Gastroesophageal sphincter (tissue), 4 donors: Measurements from ENCODE around the gene HAUS7. TPM values are rescaled to one million over a fixed set of nuclear protein-coding genes. Genes with fewer than 3 reads are reported as not detected.
A peak's percentile ranks its signal among the peaks of the same experiment; 100 is the strongest.

Experiments used
- ATAC-seq: fragments of 150-250 bp; one replicate; pipeline ENCODE4 v1.9.1; 2016; ENCODE audit warnings: mild to moderate bottlenecking, moderate library complexity
- H3K27ac ChIP-seq, 4 donors: fragments of 200-600 bp; sonication (generic) in 3 of 4; 1 replicate in 3 of 4; 2 replicates in 1 of 4; pipeline ENCODE4 v1.5.1; 2016 to 2019
- H3K27me3 ChIP-seq: fragments of 200-600 bp; sonication (generic); one replicate; pipeline ENCODE4 v1.5.1; 2019
- H3K36me3 ChIP-seq, 2 donors: fragments of 200-600 bp; sonication (generic); one replicate each; pipeline ENCODE4 v1.5.1; 2019; ENCODE audit warnings: control low read depth in 1 of 2
- H3K4me1 ChIP-seq, 3 donors: fragments of 200-600 bp; sonication (generic); 1 replicate in 2 of 3; 2 replicates in 1 of 3; pipeline ENCODE4 v1.5.1; 2016 to 2019; ENCODE audit warnings: control low read depth in 2 of 3
- H3K4me3 ChIP-seq, 2 donors: fragments of 200-600 bp; sonication (generic); one replicate each; pipeline ENCODE4 v1.5.1; 2019; ENCODE audit warnings: mild to moderate bottlenecking in 1 of 2, moderate library complexity in 1 of 2
- H3K9me3 ChIP-seq, 3 donors: fragments of 200-600 bp; sonication (generic); one replicate each; pipeline ENCODE4 v1.5.1; 2017 to 2019; ENCODE audit warnings: control low read depth in 2 of 3
- CTCF ChIP-seq, 4 experiments: fragments of 200-600 bp in 2 of 4; fragments of 450-650 bp in 2 of 4; sonication (generic) in 1 of 4; IDR thresholded peaks; one replicate each; pipeline ENCODE4 v1.5.1; 2017 to 2019; ENCODE audit warnings: antibody characterized with exemption in 4 of 4, mild to moderate bottlenecking in 2 of 4, moderate library complexity in 2 of 4
- EP300 ChIP-seq: sonication (generic); formaldehyde crosslinking; IDR thresholded peaks from one replicate; pipeline ENCODE4 v1.6.1; 2017; ENCODE audit warnings: antibody characterized with exemption, mild to moderate bottlenecking
- POLR2A ChIP-seq, 2 donors: fragments of 450-650 bp; IDR thresholded peaks; one replicate each; pipeline ENCODE4 v1.6.1; 2017; ENCODE audit warnings: antibody characterized with exemption in 2 of 2, mild to moderate bottlenecking in 2 of 2, moderate library complexity in 1 of 2
- POLR2AphosphoS5 ChIP-seq: sonication (generic); formaldehyde crosslinking; IDR thresholded peaks from one replicate; pipeline ENCODE4 v1.6.1; 2017; ENCODE audit warnings: antibody characterized with exemption
- WGBS, 2 donors: methylation state at CpG; one replicate each; pipeline ENCODE4 v1.1.5; 2018; ENCODE audit warnings: low coverage in 1 of 2; 5-methylcytosine and 5-hydroxymethylcytosine counted together
- total RNA-seq, 4 donors: library from RNA; depleted of rRNA; stranded (reverse); fragments of >200 nt; gene quantifications; one replicate each; pipeline ENCODE4 v1.1.0, GENCODE V29; 2016

HAUS7 gene
- total RNA-seq, 4 donors from 2014 or later = 20.2 to 34.0 (median 28.3) TPM

DNA sequence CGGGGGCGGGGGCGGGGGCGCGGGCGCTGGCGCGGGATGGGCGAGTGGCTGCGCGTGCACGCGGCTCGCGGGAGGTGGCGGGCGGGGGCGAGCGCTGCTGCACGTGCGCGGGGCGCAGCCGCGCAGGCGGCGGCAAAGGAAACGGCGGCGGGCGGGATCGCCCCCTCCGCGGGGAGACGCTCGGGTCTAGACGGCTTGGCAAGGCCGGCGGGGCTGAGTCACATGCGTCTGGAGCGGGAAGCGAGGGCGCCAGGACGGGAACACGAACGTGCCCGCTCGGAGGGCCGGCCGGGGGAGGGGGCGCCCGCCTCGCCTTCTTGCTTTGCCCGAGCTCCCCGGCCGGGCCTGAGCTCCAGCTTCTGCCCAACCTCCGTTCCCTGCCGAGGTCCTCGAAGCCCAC is 4.3 kb upstream of the HAUS7 start:
- TF ChIP-seq CTCF (IDR thresholded peaks at IDR 0.05) (no peak), POLR2AphosphoS5 (peak; percentile 56), POLR2A (IDR thresholded peaks at IDR 0.05) (no peak), EP300 (no peak)
- Histone ChIP-seq H3K36me3 (no peaks in the 10 kb centered on the region), H3K27me3 (no peaks in the 10 kb centered on the region), H3K9me3 (no peaks in the 10 kb centered on the region), H3K4me3 (peak overlapping the region in 1 of 2 donors; percentile 43), H3K4me1 (peaks cover 0 to 40% (median 5%) of the 10 kb centered on the region in 3 donors), H3K27ac (peak overlapping the region in 1 of 4 donors; percentile 43)
- peak; percentile 37 for ATAC-seq
- no CpG with 5 or more reads among the region's 59 CpGs for WGBS, 2 donors

DNA sequence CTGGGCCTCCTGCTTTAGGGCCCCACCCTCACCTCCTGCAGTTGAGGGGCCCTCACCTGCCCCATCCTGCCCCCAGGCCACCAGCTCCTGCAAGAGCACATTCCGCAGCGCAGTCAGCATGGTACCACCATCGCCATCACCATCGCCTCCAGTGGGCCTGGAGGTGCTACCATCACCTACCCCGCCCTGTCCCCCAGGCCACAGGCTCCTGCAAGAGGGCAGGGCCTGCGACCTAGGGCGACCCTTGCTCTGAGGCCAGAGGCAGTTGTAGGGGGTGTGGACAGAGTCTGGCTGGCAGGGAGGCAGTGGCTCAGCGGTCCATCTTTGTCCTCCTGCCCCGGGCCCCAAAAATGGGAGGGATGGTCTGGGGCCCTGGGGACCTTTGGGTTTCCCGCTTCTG is 3.9 kb upstream of the HAUS7 start:
- whole genome bisulfite sequencing, 2 donors = no CpG with 5 or more reads among the region's 10 CpGs
- ATAC-seq = no peak
- no peak for TF ChIP-seq EP300
- Histone ChIP-seq H3K27me3 (no peaks in the 10 kb centered on the region), H3K4me1 (peaks cover 0 to 45% (median 7%) of the 10 kb centered on the region in 3 donors), H3K9me3 (no peaks in the 10 kb centered on the region), H3K36me3 (no peaks in the 10 kb centered on the region), H3K4me3 (peak overlapping the region in 1 of 2 donors; percentile 43), H3K27ac (peak overlapping the region in 1 of 4 donors; percentile 43)

DNA sequence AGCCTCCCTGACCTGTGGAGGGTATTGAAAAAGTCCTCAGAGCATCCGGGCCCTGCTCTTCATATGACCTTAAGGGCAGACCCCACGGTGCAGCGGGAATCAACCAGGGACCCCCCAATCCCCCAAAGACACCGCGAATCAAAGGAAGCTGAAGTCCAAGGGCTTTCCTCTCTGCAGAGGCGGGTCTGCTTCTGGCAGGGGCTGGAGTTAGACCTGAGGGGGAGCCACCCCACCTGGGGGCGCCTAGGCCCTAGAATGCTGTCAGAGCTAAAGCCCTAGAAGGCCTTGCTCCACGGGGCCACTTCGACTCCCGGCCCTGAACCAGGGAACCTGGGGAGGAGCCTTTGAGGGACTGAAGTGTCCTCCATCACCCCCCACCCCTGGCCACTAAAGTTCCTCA is 2.8 kb upstream of the HAUS7 start:
- WGBS, 2 donors = no CpG with 5 or more reads among the region's 10 CpGs
- Histone ChIP-seq H3K4me3 (no peak overlapping the region), H3K27me3 (no peaks in the 10 kb centered on the region), H3K9me3 (no peaks in the 10 kb centered on the region), H3K4me1 (peaks cover 0 to 54% (median 7%) of the 10 kb centered on the region in 3 donors), H3K27ac (no peak overlapping the region), H3K36me3 (peaks cover 0 to under 1% of the 10 kb centered on the region in 2 donors)
- TF ChIP-seq EP300 (no peak), POLR2AphosphoS5 (no peak), POLR2A (IDR thresholded peaks at IDR 0.05) (no peak), CTCF (IDR thresholded peaks at IDR 0.05) (no peak)
- no peak for ATAC-seq

DNA sequence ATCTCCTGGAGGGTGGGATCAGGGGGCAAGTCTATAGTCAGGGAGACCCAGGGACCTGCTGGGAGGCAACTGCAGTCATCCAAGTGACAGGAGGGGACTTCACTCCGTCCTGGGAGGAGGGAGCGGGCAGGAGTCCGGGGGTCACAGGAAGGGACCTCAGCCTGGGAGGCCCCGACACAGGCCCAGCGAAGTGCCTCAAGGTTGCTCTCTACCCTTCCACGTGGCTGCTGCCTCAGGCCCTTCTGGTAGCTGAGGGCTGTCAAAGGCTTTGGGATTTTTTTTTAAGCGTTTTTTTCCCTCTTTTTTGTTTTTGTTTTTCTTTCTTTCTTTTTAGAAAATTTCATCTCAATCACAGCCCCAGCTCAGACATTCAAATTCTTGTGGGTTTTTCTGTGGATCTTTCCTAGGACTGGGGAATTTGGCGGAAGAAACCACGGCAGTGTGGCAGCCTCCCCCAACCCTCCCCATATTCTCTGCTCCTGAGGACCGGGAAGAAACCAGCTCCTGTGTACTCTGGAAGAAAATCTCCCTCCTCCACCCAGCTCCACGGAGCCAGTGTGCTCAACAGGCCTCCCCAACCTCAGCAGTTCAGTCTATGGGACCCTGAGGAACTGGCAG is 1.4 kb upstream of the HAUS7 start:
- 67 to 80% methylated on average over 3 to 7 of the region's 11 CpGs for WGBS, 2 donors

DNA sequence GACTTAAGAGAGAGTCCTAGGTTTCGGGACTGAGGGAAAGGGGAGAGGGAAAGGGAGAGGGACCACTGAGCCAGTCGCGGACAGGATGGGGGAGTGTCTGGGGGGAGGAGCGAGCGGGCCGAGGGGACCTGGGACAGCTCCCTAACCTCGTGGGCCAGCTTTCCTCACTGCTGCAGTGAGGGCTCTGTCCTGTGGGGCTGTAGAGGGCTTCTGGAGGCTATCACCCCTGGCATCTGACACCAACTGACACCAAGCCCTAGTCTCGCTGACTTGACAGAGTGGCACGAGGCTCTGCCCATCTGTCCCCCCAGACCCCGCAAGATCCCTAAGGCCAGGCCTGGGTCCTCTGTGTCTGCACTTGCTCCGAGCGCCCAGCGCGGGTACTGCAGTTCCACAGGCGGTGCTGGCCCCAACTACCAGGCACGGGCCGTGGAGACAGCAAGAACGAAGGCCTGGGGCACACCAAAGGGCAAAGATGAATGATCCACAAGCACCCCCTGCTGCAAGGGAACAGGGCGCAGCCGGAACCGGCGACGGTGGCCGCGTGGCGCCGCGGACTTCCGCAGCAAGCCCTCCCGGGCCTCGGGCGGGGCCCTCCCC is 465 bp downstream of the HAUS7 start:
- WGBS, 2 donors = 0% methylated on average over 2 of the region's 32 CpGs; no CpG with 5 or more reads in 1 of the 2 donors
- Histone ChIP-seq H3K27ac (peak overlapping the region in 3 of 4 donors; percentile 76 to 83 (median 82)), H3K4me3 (peak overlapping the region; percentile 51 to 69), H3K4me1 (peaks cover 0 to 36% (median 3%) of the 10 kb centered on the region in 3 donors), H3K27me3 (no peaks in the 10 kb centered on the region), H3K9me3 (no peaks in the 10 kb centered on the region), H3K36me3 (peaks cover 0 to 3% of the 10 kb centered on the region in 2 donors)
- ATAC-seq = peak; percentile 16
- TF ChIP-seq POLR2A (IDR thresholded peaks at IDR 0.05) (no peak), CTCF (IDR thresholded peaks at IDR 0.05) (peak in 2 of 4 experiments; percentile 8 to 40)

More for the DNA sequence above, 1.4 kb upstream of the HAUS7 start:
- Histone ChIP-seq H3K4me3 (no peak overlapping the region), H3K36me3 (peaks cover 0 to 3% of the 10 kb centered on the region in 2 donors), H3K27ac (peak overlapping the region in 2 of 4 donors; percentile 74 to 76), H3K9me3 (no peaks in the 10 kb centered on the region), H3K27me3 (no peaks in the 10 kb centered on the region), H3K4me1 (peaks cover 0 to 52% (median 7%) of the 10 kb centered on the region in 3 donors)
- ATAC-seq = no peak
- no peak for TF ChIP-seq POLR2AphosphoS5
- no peak for TF ChIP-seq CTCF (IDR thresholded peaks at IDR 0.05)
- TF ChIP-seq POLR2A (IDR thresholded peaks at IDR 0.05) = no peak
- no peak for TF ChIP-seq EP300
